Middle frontal gyrus (tissue), 1 donor: ENCODE data around the gene SLC1A2.

ENCODE experiments used
- DNase-seq: peaks from one replicate; pipeline ENCODE4 v3.0.0-alpha.2; 2015; ENCODE audit warnings: low spot score; ENCODE audit errors: extremely low spot score

SLC1A2 gene

GRCh38 chr11:35330156-35330889 is 89.0 kb downstream of the SLC1A2 start:
- no peak for DNase-seq

DNA sequence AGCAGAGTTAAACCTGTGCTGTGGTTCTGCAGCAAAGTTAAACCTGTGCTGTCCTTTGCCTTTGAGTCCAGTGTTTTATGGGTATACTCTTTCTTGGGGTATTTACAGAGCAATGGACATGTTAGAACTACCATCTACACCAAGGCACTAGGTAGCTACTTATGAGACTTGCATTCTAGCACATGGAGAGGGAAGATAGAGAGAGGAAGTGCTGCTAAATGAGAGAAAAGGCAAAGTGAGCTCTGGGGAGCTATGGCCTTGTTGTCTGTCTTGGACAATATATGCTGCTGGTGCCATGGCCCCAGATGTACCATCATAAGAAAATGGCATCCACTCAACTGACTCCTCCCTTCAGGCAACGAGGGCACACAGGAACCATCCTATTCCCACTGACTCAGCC is 91.5 kb downstream of the SLC1A2 start:
- no peak for DNase-seq

DNA sequence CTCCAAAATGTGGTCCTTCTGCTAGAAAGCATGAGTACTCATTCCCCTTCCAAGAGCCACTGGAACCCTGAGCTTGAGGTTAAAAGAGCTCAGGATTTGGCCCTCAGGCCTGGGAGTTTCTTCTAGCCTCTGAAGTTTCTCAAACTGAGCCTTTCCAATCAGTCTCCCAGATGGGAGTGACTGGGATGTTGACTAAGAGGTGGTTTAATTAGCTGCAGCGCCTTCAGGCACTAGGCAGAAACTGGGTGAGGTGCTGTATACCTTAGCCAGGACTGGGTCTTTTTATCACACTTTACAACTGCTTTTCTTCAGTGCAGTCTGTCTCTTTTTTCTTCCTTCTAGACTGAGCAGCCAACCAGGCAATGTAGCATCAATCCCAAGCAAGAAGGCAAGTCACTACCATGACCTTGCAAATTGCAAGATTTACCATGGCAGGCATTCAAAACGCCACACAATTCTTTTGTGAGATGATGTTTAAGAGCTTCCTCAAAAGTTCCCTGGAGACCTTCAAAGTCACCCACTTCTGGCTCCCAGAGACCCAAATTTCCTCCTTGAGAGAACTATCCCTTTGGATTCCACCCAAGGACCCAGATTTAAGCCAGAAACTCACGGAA is 93.0 kb downstream of the SLC1A2 start:
- no peak for DNase-seq

DNA sequence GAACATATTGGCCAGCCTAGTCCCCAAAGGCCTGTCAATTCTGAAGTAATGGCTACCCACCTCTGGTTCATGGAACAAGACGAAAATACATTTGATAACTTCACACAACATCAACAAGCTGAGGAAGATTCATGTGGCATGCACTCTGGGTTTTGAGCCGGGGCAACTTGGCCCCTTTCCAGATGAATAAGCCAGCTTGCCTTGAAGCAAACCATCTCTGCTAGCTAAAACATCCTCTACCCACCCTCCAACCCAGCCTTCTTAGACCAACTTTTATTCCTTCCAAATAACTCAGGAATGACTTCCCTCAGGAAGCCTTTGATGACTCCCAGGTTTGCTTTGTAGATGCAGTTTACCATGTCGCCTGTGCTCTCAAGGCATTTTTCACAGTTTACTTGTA is 94.4 kb downstream of the SLC1A2 start:
- DNase-seq: no peak

DNA sequence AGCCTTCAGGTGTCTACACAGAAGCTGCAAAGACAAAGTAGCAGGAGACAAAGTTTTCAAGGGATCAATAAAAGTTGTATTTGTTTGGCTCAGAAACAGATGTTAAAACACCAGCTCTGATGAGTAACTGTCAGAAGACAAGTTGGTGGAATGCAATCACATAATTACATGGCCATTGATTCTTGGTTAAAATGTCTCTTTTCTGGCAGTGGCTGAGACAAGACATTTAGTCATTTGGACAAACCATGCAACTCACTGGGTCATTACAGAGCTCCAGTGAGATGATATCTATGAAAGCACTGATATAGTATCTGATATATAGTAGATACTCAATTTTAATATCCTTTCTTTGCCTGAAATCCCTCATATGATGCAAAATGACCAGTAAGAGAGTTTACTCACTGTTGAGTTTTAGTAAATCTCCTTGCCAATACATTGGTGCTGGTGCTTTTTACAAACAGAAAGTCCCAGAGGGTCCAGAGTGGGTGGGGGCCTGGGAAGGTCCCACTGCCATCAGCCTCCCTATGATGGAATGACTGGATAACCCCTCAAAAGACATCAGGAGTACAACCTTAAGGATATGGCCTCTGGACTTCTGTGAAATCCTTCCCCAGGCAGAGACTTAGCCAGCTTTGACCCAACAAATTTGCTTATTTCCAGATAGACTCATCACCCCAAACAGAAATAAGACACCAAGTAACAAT is 95.0 kb downstream of the SLC1A2 start:
- DNase-seq: no peak

GRCh38 chr11:35323076-35323868 is 96.1 kb downstream of the SLC1A2 start:
- DNase-seq: no peak

DNA sequence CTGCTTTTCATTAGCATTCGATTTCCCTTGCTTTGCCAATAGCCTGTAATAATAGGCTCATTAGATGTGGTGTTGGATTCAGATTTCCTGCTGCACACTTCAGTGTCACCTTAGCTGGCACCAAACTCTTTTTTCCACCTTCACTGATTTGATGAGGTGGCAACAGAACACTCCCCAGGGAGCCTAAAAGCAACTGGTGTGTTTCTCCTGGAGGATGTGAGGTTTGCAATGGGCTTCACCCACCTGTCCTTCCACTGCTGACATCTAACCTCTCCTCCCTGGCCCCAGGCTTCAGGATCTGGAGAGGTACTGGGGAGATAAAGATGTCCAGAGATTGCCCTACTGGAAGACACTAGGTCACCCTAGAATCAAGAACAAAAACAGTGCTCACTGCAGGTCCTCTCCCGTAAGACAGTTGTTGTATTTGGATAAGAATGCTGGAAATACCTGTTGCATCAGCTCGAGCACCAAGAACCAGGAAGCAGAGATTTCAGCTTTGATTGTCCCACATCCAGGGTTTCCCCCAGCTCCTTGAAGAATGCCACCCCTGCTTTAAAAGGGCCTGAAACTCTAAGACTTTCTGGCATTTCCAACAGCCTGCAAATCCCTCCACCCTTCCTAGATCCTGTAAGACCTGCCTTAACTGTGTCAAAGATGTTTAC is 96.9 kb downstream of the SLC1A2 start:
- DNase-seq: no peak

DNA sequence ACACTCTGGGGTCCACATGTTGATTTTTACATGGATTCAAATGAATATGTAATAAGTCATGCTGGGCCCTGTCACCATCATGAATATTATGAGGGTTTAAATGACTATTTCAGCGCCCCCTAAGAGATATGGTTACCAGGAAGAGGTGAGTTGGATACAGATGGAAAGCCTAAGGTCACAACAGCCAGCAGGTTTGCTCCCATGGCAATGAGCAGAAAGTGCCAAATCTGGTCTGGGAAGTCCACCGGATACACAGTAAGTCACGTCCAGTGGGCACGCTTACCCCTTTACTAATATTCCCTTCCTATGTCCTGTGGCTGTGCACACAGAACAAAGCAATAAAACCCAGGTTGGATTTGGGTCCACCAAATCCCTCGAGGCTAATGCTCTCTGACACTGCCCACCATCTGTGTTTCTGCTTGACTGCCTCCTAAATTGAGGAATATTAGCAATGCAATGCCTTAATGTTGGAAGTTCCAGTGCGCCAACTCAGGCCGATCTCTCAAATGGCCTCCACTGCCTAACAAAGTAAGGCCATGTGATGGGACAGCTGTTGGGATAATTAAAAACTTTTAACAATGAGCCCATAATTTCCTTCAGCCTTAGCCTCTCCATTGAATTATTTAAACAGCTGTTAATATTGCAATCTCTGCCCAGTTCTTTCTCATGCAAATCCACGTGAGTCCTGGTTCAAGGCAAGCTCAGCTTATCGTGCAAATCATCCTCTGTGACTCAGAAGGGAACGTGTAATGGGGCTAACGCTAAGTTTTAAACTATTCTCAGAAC is 97.6 kb downstream of the SLC1A2 start:
- DNase-seq: no peak

DNA sequence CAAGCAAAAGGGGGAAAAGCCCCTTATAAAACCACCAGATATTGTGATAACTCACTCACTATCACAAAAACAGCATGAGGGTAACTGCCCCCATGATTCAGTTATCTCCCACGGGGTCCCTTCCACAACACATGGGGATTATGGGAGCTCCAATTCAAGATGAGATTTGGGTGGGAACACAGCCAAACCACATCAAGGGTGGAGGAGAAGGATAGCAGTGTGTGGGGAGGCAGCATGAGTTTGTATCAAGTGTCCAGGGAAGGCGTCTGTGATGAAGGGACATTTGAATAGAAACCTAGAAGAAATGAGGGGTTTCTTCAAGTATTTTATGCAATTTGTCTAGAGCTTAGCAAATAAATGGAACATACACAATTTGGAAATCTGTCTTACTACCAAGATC is 98.2 kb downstream of the SLC1A2 start:
- no peak for DNase-seq

GRCh38 chr11:35318977-35319925 is 100.1 kb downstream of the SLC1A2 start:
- no peak for DNase-seq

GRCh38 chr11:35318309-35318708 is 101.0 kb downstream of the SLC1A2 start:
- no peak for DNase-seq

DNA sequence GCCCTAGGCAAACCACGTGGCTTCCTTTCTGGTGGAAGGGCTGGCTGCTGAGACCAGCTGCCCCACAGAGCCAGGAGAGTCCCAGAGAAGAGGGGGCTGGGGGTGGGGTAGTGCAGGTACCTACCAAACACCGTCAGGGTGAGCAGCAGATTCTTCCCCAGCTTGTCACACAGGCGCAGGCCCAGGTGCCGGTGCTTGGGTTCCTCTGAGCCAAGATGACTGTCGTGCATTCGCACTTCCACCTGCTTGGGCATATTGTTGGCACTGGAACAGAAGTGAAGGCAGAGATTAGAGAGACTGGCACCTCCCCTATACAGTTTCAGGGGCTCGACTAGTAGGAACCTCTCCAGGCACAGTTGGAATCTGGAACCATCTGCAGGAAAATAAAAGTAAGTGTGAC is 102.1 kb downstream of the SLC1A2 start:
- no peak for DNase-seq

DNA sequence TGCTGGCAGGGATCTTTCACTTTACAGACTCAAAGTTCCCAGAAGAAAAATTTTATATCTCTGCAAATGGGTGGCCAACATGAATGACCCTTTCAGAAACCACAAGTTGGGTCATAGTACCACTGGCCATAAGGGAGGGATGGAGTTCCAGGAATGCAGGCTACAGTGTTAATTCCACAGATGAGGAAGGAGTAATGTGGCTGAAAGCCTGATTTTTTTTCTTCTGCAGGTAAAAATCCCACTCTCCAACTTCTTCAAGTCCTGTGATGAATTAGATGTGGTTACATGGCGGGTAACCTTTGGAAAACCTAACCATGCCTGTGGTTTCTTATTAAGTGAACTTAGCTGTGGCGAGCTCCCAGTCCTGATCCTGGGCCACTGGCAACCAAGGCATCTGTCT is 103.2 kb downstream of the SLC1A2 start:
- no peak for DNase-seq

DNA sequence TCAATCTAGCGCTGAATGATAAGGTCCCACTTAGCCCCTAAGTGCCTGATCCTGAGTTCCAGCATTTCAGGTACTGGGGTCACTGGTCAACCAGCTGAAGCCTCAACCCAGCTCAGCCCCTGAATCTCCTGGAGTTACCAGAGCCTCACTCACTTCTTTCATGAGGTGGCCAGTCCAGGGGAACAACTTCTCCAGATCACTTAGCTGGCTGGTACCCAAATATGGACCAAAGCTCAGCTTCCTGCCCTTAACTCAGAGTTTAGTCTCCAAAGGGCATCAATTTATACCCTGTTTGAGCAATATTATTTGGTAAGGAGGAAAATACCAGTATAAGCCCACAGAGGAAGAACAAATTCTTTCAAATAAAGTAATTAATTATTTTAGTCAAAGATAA is 105.6 kb downstream of the SLC1A2 start:
- no peak for DNase-seq

GRCh38 chr11:35313066-35313759 is 106.1 kb downstream of the SLC1A2 start:
- no peak for DNase-seq

DNA sequence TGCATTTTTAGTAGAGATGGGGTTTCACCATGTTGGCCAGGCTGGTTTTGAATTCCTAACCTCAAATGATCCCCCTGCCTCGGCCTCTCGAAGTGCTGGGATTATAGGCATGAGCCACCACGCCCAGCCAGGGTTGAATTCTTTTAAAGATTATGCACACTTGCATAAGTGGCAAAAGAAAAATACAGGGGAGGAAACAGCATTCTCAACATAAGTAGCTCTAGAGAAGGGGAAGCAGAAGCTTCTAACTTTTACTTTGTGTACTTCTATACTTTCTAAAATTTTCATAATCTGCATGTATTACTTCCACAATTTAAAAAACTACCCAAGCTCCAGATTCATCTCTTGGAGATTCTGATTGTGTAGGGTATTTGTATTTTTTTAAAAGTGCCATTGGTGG is 108.0 kb downstream of the SLC1A2 start:
- DNase-seq: no peak

- DNase-seq: no peak
These were observed 111.2 kb downstream of the SLC1A2 start for GRCh38 chr11:35308157-35308556.

GRCh38 chr11:35307221-35307621 is 112.1 kb downstream of the SLC1A2 start:
- DNase-seq: peak; percentile 43
